NCI-H2196 treated with DMSO at 0.1 percent for 48 hours (cell line): ENCODE measurements around the gene SFTPD.
"Not testable (repeated sequence)": the region's sequence is repeated elsewhere in the genome, so short reads cannot be mapped to it uniquely, and the experiment has no call there.

ENCODE experiments used
- DNase-seq: peaks from one replicate; lab custom pipeline; 2025; ENCODE audit not compliant: unreplicated experiment; lab: John Stamatoyannopoulos, UW

Gene SFTPD

GRCh38 chr10:79927111-79927828 lies 21.6 kb downstream of the SFTPD start:
- DNase-seq = no peak

- DNase-seq = no peak
Observed at GRCh38 chr10:79926037-79926436, 22.9 kb downstream of the SFTPD start.

GRCh38 chr10:79925614-79926013 lies 23.3 kb downstream of the SFTPD start:
- no peak for DNase-seq

- DNase-seq = no peak
Observed at GRCh38 chr10:79923669-79924068, 25.2 kb downstream of the SFTPD start.

GRCh38 chr10:79923145-79923544 lies 25.8 kb downstream of the SFTPD start:
- DNase-seq = no peak

- DNase-seq = not testable (repeated sequence)
Observed at GRCh38 chr10:79922011-79922412, 26.9 kb downstream of the SFTPD start.

GRCh38 chr10:79915838-79916237 lies 33.1 kb downstream of the SFTPD start:
- DNase-seq = not testable (repeated sequence)

GRCh38 chr10:79914512-79914911 lies 34.4 kb downstream of the SFTPD start:
- DNase-seq = not testable (repeated sequence)

GRCh38 chr10:79910836-79911235 lies 38.1 kb downstream of the SFTPD start:
- DNase-seq = no peak

GRCh38 chr10:79910344-79910743 lies 38.6 kb downstream of the SFTPD start:
- DNase-seq = no peak

GRCh38 chr10:79905322-79906314 lies 43.3 kb downstream of the SFTPD start:
- DNase-seq = no peak

GRCh38 chr10:79904671-79905321 lies 44.1 kb downstream of the SFTPD start:
- DNase-seq = no peak

- DNase-seq = not testable (repeated sequence)
Observed at GRCh38 chr10:79901571-79901970, 47.3 kb downstream of the SFTPD start.

GRCh38 chr10:79898597-79899325 lies 50.1 kb downstream of the SFTPD start:
- no peak for DNase-seq

- not testable (repeated sequence) for DNase-seq
Observed at GRCh38 chr10:79892896-79893295, 56.0 kb downstream of the SFTPD start.

- no peak for DNase-seq
Observed at GRCh38 chr10:79890469-79890868, 58.4 kb downstream of the SFTPD start.

- DNase-seq = not testable (repeated sequence)
Observed at GRCh38 chr10:79888984-79889383, 59.9 kb downstream of the SFTPD start.
